D721Med (cell line): ENCODE measurements around the gene ARFGEF2.
"Not testable (repeated sequence)": the region's sequence is repeated elsewhere in the genome, so short reads cannot be mapped to it uniquely, and the experiment has no call there.

ENCODE experiments used
- DNase-seq: peaks from one replicate; pipeline ENCODE4 v3.0.0; 2011; ENCODE audit warnings: low spot score; ENCODE audit not compliant: insufficient read length
- FAIRE-seq: peaks from 2 replicates; lab custom pipeline; 2011; peaks lifted over from hg19 to GRCh38; lab: Jason Lieb, UNC
- CTCF ChIP-seq: IDR thresholded peaks from 2 replicates; pipeline ENCODE4 v1.5.1; 2012; ENCODE audit warnings: mild to moderate bottlenecking, control low read depth; ENCODE audit not compliant: insufficient read depth; ENCODE audit errors: missing control alignments

The ARFGEF2 gene

DNA sequence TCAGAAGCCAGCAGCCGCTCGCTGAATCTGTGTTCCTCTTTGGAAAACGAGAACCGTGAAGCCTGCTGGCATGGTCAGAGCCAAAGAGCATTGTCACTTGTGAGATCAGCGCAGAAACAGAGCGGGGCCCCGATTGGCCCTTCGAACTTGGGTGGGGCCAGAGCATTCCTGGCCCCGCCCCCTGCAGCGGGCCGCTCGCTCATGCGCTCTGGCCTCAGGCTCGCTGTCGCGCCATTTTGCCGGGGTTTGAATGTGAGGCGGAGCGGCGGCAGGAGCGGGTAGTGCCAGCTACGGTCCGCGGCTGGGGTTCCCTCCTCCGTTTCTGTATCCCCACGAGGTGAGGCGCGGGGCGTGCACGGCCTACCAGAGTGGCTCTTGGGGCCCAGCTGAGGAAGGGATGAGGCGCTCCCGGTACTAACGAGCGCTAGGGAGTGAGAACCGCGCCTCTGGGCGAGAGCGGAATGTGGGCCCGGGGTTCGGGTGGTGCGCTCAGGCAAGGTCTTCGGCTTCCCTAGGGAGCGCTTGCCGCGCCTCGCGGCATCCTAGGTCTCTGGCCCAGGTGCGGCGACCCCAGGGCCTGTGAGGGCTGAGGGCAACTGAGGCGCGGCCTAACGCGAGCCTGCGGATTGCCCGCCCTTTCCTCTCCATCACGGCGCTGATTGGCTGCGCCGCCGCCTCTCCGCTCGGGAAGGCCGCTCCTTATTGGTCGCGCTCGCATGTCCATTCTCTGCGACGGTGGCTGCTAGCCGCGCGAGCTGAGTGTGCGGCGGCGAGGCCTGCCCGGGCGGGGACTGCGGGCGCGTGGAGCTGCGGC, 124.8 kb downstream of the ARFGEF2 start, which contains the start of gene CSE1L:
TSS of gene CSE1L (plus strand) at position 226 of the 814 bp plus-strand sequence. CDS start 12,152 bp downstream, outside the sequence.
- no peak for FAIRE-seq
- no peak for TF ChIP-seq CTCF
- peak; percentile 67 for DNase-seq

GRCh38 chr20:49052334-49052733, 130.8 kb downstream of the ARFGEF2 start:
- FAIRE-seq: no peak
- no peak for DNase-seq
- no peak for TF ChIP-seq CTCF

GRCh38 chr20:49054056-49054643, 132.6 kb downstream of the ARFGEF2 start:
- TF ChIP-seq CTCF: no peak
- no peak for FAIRE-seq
- DNase-seq: no peak

DNA sequence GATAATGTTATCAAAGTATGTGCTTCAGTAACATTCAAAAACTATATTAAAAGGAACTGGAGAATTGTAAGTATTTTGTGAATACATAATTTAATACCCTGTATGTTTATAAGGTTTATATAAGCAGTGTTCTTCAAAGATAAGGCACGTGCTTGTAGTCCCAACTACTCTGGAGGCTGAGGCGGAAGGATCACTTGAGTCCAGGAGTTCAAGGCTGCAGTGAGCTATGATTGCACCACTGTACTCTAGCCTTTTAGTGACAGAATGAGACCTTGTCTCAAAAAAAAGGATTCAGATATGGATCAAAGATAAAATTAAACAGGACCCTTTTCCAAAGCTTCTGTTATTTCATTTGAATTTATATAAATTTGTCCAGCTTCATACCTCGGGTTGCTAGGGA, 141.8 kb downstream of the ARFGEF2 start:
- no peak for TF ChIP-seq CTCF

DNA sequence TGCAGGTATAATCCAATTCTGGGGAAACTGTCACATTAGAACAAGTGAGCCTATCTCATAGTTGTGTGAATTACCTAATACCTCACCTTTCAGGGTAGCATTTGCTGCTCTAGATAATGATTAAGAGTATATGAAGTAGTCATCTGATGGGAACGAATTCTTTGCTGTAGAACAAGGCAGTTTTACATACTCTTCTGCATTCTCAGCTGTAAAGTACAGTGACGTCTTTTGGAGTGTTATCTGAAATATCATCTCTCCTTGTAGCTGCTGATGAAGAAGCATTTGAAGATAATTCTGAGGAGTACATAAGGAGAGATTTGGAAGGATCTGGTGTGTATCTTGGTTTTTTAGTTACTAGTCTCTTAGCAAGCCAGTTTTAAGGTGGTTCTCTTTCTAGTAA, 153.0 kb downstream of the ARFGEF2 start:
- no peak for FAIRE-seq
- TF ChIP-seq CTCF: no peak
- no peak for DNase-seq

More for the DNA sequence above, 141.8 kb downstream of the ARFGEF2 start:
- FAIRE-seq (no peak), DNase-seq (no peak)

DNA sequence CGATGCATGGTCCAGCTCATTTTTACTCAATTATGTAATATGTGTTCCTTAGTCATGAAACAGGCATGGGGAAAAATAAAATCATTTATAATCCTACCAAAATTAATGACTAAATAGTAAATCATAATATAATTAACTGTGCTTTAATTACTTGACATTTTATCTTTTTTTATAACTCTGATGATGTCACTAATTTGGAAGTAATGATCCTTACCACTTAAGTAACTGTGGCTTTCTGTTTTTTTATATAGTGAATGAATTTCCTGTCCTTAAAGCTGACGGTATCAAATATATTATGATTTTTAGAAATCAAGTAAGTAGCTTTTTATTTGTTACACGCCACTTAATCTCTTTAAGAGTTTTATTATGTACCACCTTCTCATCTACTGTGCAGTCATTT, 156.8 kb downstream of the ARFGEF2 start:
- FAIRE-seq (no peak), DNase-seq (no peak)

GRCh38 chr20:49082295-49082694, 160.8 kb downstream of the ARFGEF2 start:
- FAIRE-seq, DNase-seq: not testable (repeated sequence)

More for the DNA sequence above, 156.8 kb downstream of the ARFGEF2 start:
- no peak for TF ChIP-seq CTCF
